HepG2 (cell line): ENCODE data around the gene NUDT1.

Experiments
- CEBPB ChIP-seq: IDR thresholded peaks from 2 replicates; pipeline ENCODE4 v1.6.1; 2011; ENCODE audit warnings: low read depth, low read length, improper control_type of control experiment, borderline replicate concordance
- IKZF1 ChIP-seq: fragments of 450-650 bp; IDR thresholded peaks from 2 replicates; pipeline ENCODE4 v1.7.1; 2016
- PCBP1 ChIP-seq: fragments of 200-400 bp; formaldehyde crosslinking; IDR thresholded peaks from 2 replicates; pipeline ENCODE4 v1.6.1; 2017; ENCODE audit warnings: mild to moderate bottlenecking, low read depth, low read length, borderline replicate concordance
- YEATS2 ChIP-seq: sonication (generic); formaldehyde crosslinking; IDR thresholded peaks from 2 replicates; pipeline ENCODE4 v1.4.0; 2020; ENCODE audit warnings: missing genetic modification reagents, borderline replicate concordance
- ZNF274 ChIP-seq: sonication (generic); formaldehyde crosslinking; IDR thresholded peaks from 2 replicates; pipeline ENCODE4 v1.5.1; 2020; ENCODE audit warnings: mild to moderate bottlenecking, missing genetic modification reagents

DNA sequence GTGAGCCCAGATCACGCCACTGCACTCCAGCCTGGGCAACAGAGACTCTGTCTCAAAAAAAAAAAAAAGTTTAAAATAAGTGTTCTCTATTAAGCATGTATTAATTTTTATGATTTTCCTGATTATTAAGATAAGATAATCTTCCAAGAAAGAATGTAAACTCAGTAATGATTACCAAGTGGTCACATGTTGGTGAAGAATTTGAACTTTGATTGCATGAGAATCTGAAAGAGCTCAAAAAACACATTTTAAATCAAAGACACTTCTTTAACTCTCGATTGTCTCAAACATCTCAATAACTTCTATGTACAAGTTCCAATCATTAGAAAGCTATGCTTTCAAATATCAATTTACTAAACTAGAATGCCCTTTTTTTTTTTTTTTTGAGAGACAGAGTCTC, 38.4 kb downstream of the NUDT1 start:
- TF ChIP-seq YEATS2 (no peak), PCBP1 (no peak), IKZF1 (no peak), CEBPB (no peak), ZNF274 (CRISPR knock-in tag) (no peak)
